Activated CD4-positive, alpha-beta memory T cell treated with anti-CD3 and anti-CD28 coated beads for 36 hours (primary cell): ENCODE measurements around the gene KCNIP1. TPM values are rescaled to one million over a fixed set of nuclear protein-coding genes. Genes with fewer than 3 reads are reported as not detected.

Experiments used
- CTCF ChIA-PET: fragments of 350-600 bp; sonication (Branson Sonifier 250); formaldehyde crosslinking; loops from one replicate; lab custom pipeline; 2021; ENCODE audit warnings: antibody characterized with exemption, inconsistent platforms; lab: Charles Lee
- POLR2A ChIA-PET: fragments of 350-600 bp; sonication (Branson Sonifier 250); formaldehyde crosslinking; loops from one replicate; lab custom pipeline; 2021; ENCODE audit warnings: antibody characterized with exemption; lab: Charles Lee
- DNase-seq: peaks from one replicate; pipeline ENCODE4 v3.0.0-alpha.2; 2020
- H3K27ac Mint-ChIP-seq: one replicate; pipeline ENCODE4 v1.8.0; 2021; ENCODE audit warnings: mixed read lengths
- H3K27me3 Mint-ChIP-seq: one replicate; pipeline ENCODE4 v1.8.0; 2021; ENCODE audit warnings: mixed read lengths
- H3K36me3 Mint-ChIP-seq: one replicate; pipeline ENCODE4 v1.8.0; 2021; ENCODE audit warnings: mixed read lengths
- H3K4me1 Mint-ChIP-seq: one replicate; pipeline ENCODE4 v1.8.0; 2021; ENCODE audit warnings: low read depth, mixed read lengths
- H3K4me3 Mint-ChIP-seq: one replicate; pipeline ENCODE4 v1.8.0; 2021; ENCODE audit warnings: mild to moderate bottlenecking, mixed read lengths
- H3K9me3 Mint-ChIP-seq: one replicate; pipeline ENCODE4 v1.8.0; 2021; ENCODE audit warnings: mixed read lengths
- intact Hi-C: fragments of 100-400 bp; cut with micrococcal nuclease; formaldehyde crosslinking; loops from one replicate; pipeline ENCODE4 v1.15.1; 2023
- total RNA-seq, 2 experiments: library from RNA; stranded (reverse); gene quantifications; one replicate each; pipeline ENCODE4 v1.2.3, GENCODE V29; 2021

KCNIP1 gene
- total RNA-seq, 2 experiments from 2014 or later: not detected

GRCh38 chr5:170582644-170583330 is 79.0 kb downstream of the KCNIP1 start:
- intact Hi-C loops: no loop called here
- ChIA-PET POLR2A (no interaction called here), CTCF (interaction anchor here (1.0 kb wide), 1 partner anchor 10 kb away, joined by 3 read pairs; no protein-coding TSS in a partner anchor)
- Mint-ChIP-seq H3K27ac (no peak overlapping the region), H3K4me1 (no peaks in the 10 kb centered on the region), H3K4me3 (no peak overlapping the region), H3K36me3 (peaks cover 3% of the 10 kb centered on the region), H3K27me3 (peaks cover 47% of the 10 kb centered on the region), H3K9me3 (peaks cover 13% of the 10 kb centered on the region)
- no peak for DNase-seq

- intact Hi-C loops: no loop called here
- Mint-ChIP-seq H3K36me3 (no peaks in the 10 kb centered on the region), H3K9me3 (peaks cover 3% of the 10 kb centered on the region), H3K27me3 (peaks cover 37% of the 10 kb centered on the region), H3K4me3 (no peak overlapping the region), H3K4me1 (no peaks in the 10 kb centered on the region), H3K27ac (no peak overlapping the region)
- ChIA-PET CTCF (no interaction called here), POLR2A (no interaction called here)
- no peak for DNase-seq
These were observed 80.2 kb downstream of the KCNIP1 start for GRCh38 chr5:170584003-170584402.

- no peaks in the 10 kb centered on the region for H3K36me3 Mint-ChIP-seq
- no peak overlapping the region for H3K4me3 Mint-ChIP-seq
- intact Hi-C loops: no loop called here
- H3K27me3 Mint-ChIP-seq: peaks cover 38% of the 10 kb centered on the region
- H3K9me3 Mint-ChIP-seq: peaks cover 2% of the 10 kb centered on the region
- H3K4me1 Mint-ChIP-seq: no peaks in the 10 kb centered on the region
- no peak overlapping the region for H3K27ac Mint-ChIP-seq
- POLR2A ChIA-PET: no interaction called here
- DNase-seq: no peak
- CTCF ChIA-PET: interaction anchor here (0.7 to 1.0 kb wide), 2 partner anchors 49 to 149 kb away, joined by 3 read pairs; no protein-coding TSS in a partner anchor
These were observed 80.7 kb downstream of the KCNIP1 start for GRCh38 chr5:170584450-170585058.

GRCh38 chr5:170585273-170585948 is 81.6 kb downstream of the KCNIP1 start:
- H3K27me3 Mint-ChIP-seq: peaks cover 41% of the 10 kb centered on the region
- H3K9me3 Mint-ChIP-seq: peaks cover 2% of the 10 kb centered on the region

GRCh38 chr5:170587808-170588207 is 84.0 kb downstream of the KCNIP1 start:
- ChIA-PET POLR2A (no interaction called here), CTCF (interaction anchor here (1.1 kb wide), 1 partner anchor 46 kb away, joined by 3 read pairs; no protein-coding TSS in a partner anchor)
- no peaks in the 10 kb centered on the region for H3K9me3 Mint-ChIP-seq
- no peaks in the 10 kb centered on the region for H3K4me1 Mint-ChIP-seq
- H3K36me3 Mint-ChIP-seq: no peaks in the 10 kb centered on the region
- DNase-seq: no peak
- H3K27ac Mint-ChIP-seq: no peak overlapping the region
- intact Hi-C loops: no loop called here
- peaks cover 40% of the 10 kb centered on the region for H3K27me3 Mint-ChIP-seq
- H3K4me3 Mint-ChIP-seq: no peak overlapping the region

More at GRCh38 chr5:170585273-170585948, 81.6 kb downstream of the KCNIP1 start:
- ChIA-PET CTCF (interaction anchor here (1.0 kb wide), 1 partner anchor 150 kb away, joined by 3 read pairs; no protein-coding TSS in a partner anchor), POLR2A (no interaction called here)
- no peak for DNase-seq
- Mint-ChIP-seq H3K4me1 (no peaks in the 10 kb centered on the region), H3K36me3 (no peaks in the 10 kb centered on the region), H3K27ac (no peak overlapping the region), H3K4me3 (no peak overlapping the region)
- intact Hi-C loops: no loop called here

GRCh38 chr5:170589643-170590042 is 85.8 kb downstream of the KCNIP1 start:
- intact Hi-C loops: no loop called here
- Mint-ChIP-seq H3K27me3 (peaks cover 42% of the 10 kb centered on the region), H3K27ac (no peak overlapping the region), H3K4me1 (no peaks in the 10 kb centered on the region), H3K36me3 (no peaks in the 10 kb centered on the region), H3K9me3 (no peaks in the 10 kb centered on the region), H3K4me3 (no peak overlapping the region)
- ChIA-PET POLR2A (no interaction called here), CTCF (no interaction called here)
- no peak for DNase-seq

- Mint-ChIP-seq H3K9me3 (no peaks in the 10 kb centered on the region), H3K27ac (no peak overlapping the region), H3K27me3 (peaks cover 45% of the 10 kb centered on the region), H3K36me3 (no peaks in the 10 kb centered on the region), H3K4me1 (no peaks in the 10 kb centered on the region), H3K4me3 (no peak overlapping the region)
- intact Hi-C loops: no loop called here
- POLR2A ChIA-PET: no interaction called here
- CTCF ChIA-PET: no interaction called here
- DNase-seq: no peak
These were observed 86.7 kb downstream of the KCNIP1 start for GRCh38 chr5:170590566-170590965.

GRCh38 chr5:170591054-170591453 is 87.2 kb downstream of the KCNIP1 start:
- POLR2A ChIA-PET: no interaction called here
- Mint-ChIP-seq H3K27ac (no peak overlapping the region), H3K27me3 (peaks cover 44% of the 10 kb centered on the region), H3K4me1 (no peaks in the 10 kb centered on the region), H3K4me3 (no peak overlapping the region), H3K9me3 (no peaks in the 10 kb centered on the region), H3K36me3 (no peaks in the 10 kb centered on the region)
- intact Hi-C loops: no loop called here
- DNase-seq: no peak
- CTCF ChIA-PET: no interaction called here

GRCh38 chr5:170596482-170597044 is 92.7 kb downstream of the KCNIP1 start:
- no peak overlapping the region for H3K4me3 Mint-ChIP-seq
- DNase-seq: no peak
- H3K9me3 Mint-ChIP-seq: no peaks in the 10 kb centered on the region
- intact Hi-C loops: loop anchor here (1.0 to 5.0 kb wide), 3 partner anchors 24 to 299 kb away; partner anchors contain the start of gene LCP2
- peaks cover 19% of the 10 kb centered on the region for H3K4me1 Mint-ChIP-seq
- no peaks in the 10 kb centered on the region for H3K36me3 Mint-ChIP-seq
- CTCF ChIA-PET: interaction anchor here (1.0 to 3.0 kb wide), 11 partner anchors 8 to 162 kb away, joined by 3 to 15 read pairs (median 4); no protein-coding TSS in a partner anchor
- POLR2A ChIA-PET: interaction anchor here (1.3 to 2.0 kb wide), 3 partner anchors 21 to 130 kb away, joined by 4 to 16 read pairs (median 7); no protein-coding TSS in a partner anchor
- H3K27me3 Mint-ChIP-seq: peaks cover 57% of the 10 kb centered on the region
- no peak overlapping the region for H3K27ac Mint-ChIP-seq

GRCh38 chr5:170597109-170597751 is 93.4 kb downstream of the KCNIP1 start:
- H3K4me3 Mint-ChIP-seq: no peak overlapping the region
- ChIA-PET CTCF (interaction anchor here (0.7 to 3.0 kb wide), 12 partner anchors 19 to 163 kb away, joined by 3 to 15 read pairs (median 4); no protein-coding TSS in a partner anchor), POLR2A (interaction anchor here (1.3 to 2.0 kb wide), 3 partner anchors 21 to 130 kb away, joined by 4 to 16 read pairs (median 7); no protein-coding TSS in a partner anchor)
- peaks cover 57% of the 10 kb centered on the region for H3K27me3 Mint-ChIP-seq
- no peaks in the 10 kb centered on the region for H3K9me3 Mint-ChIP-seq
- peaks cover 19% of the 10 kb centered on the region for H3K4me1 Mint-ChIP-seq
- intact Hi-C loops: loop anchor here (1.0 to 5.0 kb wide), 3 partner anchors 25 to 300 kb away; partner anchors contain the start of gene LCP2
- H3K36me3 Mint-ChIP-seq: no peaks in the 10 kb centered on the region
- DNase-seq: peak; percentile 77
- H3K27ac Mint-ChIP-seq: no peak overlapping the region

- H3K27me3 Mint-ChIP-seq: peaks cover 56% of the 10 kb centered on the region
- H3K4me3 Mint-ChIP-seq: no peak overlapping the region
These were observed 94.1 kb downstream of the KCNIP1 start for GRCh38 chr5:170597872-170598271.

More at GRCh38 chr5:170597872-170598271, 94.1 kb downstream of the KCNIP1 start:
- POLR2A ChIA-PET: interaction anchor here (1.7 to 2.0 kb wide), 2 partner anchors 25 to 131 kb away, joined by 7 to 16 read pairs; no protein-coding TSS in a partner anchor
- DNase-seq: no peak
- CTCF ChIA-PET: interaction anchor here (0.7 to 3.0 kb wide), 8 partner anchors 20 to 163 kb away, joined by 3 to 15 read pairs (median 4); no protein-coding TSS in a partner anchor
- Mint-ChIP-seq H3K27ac (no peak overlapping the region), H3K9me3 (no peaks in the 10 kb centered on the region), H3K36me3 (no peaks in the 10 kb centered on the region), H3K4me1 (peaks cover 19% of the 10 kb centered on the region)
- intact Hi-C loops: loop anchor here (1.0 to 5.0 kb wide), 3 partner anchors 26 to 301 kb away; partner anchors contain the start of gene LCP2
